NCI-H2171 treated with DMSO at 0.1 percent for 48 hours (cell line): Measurements from ENCODE around the gene PPP2R3B.
"Not testable (repeated sequence)": the region's sequence is repeated elsewhere in the genome, so short reads cannot be mapped to it uniquely, and the experiment has no call there.

Experiments
- DNase-seq: peaks from one replicate; lab custom pipeline; 2025; lab: John Stamatoyannopoulos, UW

PPP2R3B gene

DNA sequence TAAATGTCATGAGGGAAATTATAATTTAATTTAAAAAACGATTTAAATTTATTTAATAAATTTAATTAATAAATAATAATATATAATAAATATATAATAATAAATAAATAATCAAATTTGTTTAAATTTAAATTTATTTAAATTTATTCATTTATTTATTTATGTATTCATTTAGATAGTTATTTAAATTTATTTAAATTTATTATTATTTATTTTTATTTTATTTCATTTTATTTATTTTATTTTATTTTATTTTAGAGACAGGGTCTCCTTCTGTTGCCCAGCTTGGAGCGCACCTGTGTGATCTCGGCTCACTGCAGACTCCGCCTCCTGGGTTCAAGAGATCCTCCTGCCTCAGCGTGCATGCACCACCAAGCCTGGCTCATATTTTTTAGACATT, 18.4 kb upstream of the PPP2R3B start:
- DNase-seq, result no peak

DNA sequence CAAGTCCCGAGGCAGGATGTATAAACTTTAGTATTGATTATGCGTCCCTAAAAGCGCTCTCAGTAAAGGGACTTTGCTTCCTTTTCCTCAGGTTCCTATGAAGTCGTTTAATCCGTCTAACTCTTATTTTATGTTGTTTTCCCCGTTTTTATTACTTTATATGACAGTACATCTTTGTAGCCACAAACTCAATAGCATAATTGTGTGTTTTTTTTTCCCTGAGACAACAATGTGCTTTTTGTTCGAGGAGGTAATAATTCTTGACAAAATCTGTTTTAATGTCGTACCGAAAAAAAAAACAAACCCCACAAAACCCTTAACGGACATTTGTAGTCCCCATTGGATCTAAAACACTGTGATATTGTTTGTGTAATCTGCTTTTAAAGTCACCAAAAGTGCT, 17.9 kb upstream of the PPP2R3B start:
- DNase-seq, result no peak

DNA sequence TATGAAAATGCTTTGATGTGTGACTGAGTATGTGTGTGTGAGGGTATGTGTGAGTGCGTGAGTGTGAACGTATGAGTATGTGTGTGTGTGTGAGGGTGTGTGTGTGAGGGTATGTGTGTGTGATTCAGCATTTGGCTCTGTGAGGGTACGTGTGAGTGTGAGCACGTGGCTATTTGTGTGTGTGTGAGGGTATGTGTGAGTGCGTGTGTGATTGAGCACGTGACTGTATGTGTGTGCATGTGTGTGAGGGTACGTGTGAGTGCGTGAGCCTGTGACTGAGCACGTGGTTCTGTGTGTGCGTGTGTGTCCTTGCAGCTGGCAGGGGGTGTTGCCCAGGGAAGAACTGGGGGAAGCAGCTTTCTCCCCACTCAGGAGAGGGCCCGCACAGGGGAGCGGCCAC, 16.1 kb upstream of the PPP2R3B start:
- no peak for DNase-seq

DNA sequence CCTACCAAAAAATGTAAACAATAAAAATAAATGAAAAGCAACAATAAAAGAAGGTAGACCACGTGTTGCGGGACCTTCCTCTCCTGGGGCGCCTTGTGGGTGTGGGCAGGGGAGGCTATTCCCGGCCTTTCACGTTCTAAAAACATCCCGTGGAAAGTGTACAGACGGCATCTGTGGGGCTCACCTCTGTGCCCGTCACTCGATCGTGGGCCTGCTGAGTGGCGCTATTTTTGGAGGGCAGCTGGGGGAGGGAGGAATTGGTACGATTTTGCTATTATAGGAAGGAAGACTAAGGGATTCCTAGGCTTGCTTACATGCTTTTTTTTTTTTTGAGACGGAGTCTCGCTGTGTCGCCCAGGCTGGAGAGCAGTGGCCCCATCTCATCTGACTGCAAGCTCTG, 13.6 kb upstream of the PPP2R3B start:
- no peak for DNase-seq

- no peak for DNase-seq
These were observed 10.9 kb upstream of the PPP2R3B start for GRCh38 chrX:397575-397974.

GRCh38 chrX:394830-395229, 8.1 kb upstream of the PPP2R3B start:
- no peak for DNase-seq

DNA sequence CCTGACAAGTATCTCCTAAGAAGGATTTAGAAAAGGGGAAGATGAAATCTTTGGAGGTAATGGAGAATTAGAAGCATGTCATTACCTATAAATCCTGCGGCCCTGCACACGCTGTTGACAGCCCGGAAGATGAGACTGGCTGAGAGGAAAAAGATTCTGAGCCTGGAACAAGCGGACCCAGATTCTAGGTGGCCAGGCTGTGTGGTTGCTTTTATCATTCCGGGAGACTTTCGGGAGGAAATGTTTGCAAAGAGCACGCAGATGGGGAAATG, 5.8 kb upstream of the PPP2R3B start:
- no peak for DNase-seq

DNA sequence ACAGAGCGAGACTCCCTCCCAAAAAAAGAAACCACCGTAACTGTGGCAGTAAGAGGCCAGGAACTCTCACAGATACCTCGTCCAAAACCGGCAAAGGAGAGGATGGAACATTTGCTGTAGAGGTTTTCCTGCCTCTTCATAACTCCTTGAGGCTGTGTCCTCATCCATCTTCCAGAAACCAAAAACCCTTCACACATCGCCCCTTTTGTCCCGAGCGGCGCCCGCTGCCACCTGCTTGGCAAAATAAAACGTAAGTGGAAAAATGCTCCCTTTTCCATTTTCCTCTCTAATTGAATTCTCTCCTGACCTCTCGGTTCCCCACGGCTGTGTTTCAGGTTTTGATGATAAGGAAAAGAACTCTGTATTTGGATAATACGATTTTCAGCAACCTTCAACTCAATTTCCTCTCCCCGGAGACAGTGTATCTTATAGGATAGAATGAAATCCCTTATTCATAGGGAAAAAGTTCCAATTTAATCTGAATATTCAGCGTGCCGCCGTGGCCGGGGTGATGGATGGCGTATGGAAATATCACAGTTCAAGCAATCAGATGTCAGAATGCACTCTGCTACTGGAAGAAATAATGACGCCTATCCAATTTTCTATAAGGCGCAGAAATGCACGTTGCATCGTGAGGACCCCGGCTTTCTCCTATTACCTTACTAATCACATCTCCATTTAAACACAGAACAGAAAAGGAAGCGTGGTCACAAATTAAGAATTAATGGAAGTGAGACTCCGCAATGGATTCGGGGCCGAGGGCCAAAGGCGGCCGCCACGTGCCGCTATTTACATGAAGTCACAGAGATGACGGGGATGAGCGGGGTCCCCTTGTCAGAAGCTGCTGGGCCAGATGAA, 5.2 kb upstream of the PPP2R3B start:
- no peak for DNase-seq

DNA sequence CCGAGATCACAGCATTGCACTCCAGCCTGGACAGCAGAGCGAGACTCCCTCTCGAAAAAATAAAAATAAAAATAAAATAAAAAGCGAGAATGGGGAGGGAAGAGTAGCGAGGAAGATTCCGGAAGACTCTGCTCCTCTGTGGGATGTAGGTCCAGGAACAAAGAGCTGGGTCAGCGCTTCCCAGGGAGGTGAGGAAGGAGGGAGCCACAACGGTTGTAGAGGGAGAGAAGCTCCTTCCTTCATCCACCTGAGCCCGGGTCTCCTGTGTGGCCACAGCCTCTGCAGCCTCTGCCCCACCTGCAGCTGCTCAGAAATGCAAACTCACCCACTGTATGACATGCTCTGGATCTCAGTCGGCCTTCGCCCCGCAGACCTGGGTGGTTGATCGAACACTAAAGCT, 3.8 kb upstream of the PPP2R3B start:
- DNase-seq, result no peak

- no peak for DNase-seq
These were observed 2.3 kb upstream of the PPP2R3B start for GRCh38 chrX:389021-389441.

- DNase-seq, result no peak
These were observed 1.0 kb upstream of the PPP2R3B start for GRCh38 chrX:387729-388128.

DNA sequence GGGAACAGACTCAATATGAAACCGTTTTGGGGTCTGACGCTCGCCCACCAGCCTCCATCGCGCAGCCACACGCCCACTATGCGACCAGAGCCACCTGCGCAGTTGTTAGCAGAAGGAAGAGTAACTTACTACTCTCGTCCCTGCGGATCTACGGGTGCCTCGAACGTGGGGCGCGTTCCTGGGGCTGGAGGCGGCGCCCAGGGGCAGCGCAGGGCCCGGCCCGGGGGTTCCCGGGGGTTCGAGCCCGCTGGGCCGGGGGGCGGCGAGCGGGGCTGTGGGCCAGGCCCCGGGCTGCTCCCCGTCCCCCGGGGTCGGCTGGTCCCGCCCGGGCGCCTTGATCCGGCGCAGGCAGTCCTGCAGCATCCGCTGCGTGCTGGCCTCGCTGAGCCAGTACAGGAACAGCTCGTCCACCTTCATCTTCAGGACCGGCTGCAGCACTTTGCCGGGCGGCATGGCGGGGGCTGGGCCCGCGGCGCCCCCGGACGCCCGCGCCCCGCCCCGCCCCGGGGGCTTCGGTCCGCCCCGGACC, 404 bp downstream of the PPP2R3B start:
- no peak for DNase-seq

DNA sequence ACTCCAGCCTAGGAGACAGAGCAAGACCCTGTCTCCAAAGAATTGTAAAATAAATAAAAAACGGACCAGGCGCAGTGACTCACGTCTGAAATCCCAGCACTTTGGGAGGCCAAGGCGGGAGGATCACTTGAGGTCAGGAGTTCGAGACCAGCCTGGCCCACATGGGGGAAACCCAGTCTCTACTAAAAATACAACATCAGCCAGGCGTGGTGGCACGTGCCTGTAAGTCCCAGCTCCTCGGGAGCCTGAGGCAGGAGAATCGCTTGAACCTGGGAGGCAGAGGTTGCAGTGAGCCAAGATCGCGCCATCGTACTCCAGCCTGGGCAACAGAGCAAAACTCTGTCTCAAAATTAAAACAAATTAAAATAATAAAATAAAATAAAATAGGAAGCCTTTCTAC, 971 bp downstream of the PPP2R3B start:
- not testable (repeated sequence) for DNase-seq

DNA sequence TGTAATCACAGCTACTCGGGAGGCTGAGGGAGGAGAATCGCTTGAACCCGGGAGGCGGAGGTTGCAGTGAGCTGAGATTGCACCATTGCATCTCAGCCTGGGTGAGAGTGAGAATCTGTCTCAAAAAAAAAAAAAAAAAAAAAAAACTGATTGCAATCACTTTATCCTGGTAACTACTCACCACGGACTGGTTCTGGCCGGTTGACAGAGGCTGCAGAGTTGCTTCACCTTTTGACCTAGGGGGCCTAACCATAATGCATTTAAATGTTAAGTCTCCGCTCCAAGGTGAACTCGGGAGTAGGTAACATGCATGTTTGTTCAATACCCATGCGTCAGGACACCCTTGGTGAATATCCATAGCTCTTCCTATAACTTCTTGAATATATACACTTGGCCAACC, 1.8 kb downstream of the PPP2R3B start:
- no peak for DNase-seq

DNA sequence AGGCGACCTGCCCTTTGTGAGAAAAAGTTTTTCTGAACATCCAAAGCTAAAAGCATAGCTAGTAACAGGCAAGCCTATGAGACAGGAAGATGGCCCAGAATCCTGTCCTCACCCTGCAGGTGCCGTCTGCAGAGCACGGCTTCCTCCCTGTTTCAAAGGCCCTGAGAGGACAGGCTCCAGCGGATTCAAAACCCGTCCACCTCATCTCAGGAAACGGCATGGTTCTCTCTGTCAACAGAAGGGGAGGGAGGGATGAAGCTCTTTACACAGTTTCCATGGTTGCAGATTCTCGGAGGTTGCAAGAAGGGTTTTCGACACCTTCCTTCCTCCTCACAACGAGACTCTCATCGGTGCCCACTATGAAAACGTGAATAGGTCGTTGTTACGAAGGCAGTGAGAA, 8.3 kb downstream of the PPP2R3B start:
- no peak for DNase-seq

DNA sequence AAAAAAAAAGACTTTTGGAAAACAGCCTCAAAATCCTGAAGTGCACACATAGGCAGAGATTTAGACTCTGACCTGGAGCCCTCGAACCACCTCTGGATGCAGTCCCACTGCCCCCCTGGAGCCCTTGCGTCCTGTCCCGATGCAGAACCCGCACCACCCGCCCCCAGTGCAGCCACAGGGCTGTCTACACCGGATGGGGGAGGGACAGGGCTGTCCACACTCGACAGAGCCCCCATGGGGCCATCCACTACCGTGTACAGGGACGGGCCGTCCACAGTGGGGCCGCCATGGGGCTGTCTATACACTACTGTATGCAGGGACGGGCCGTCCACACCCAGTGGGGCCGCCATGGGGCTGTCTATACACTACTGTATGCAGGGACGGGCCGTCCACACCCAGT, 10.5 kb downstream of the PPP2R3B start:
- DNase-seq, result not testable (repeated sequence)

GRCh38 chrX:375181-376036, 11.3 kb downstream of the PPP2R3B start:
- DNase-seq, result no peak

GRCh38 chrX:374596-374995, 12.1 kb downstream of the PPP2R3B start:
- DNase-seq, result no peak

GRCh38 chrX:373641-374471, 12.9 kb downstream of the PPP2R3B start:
- DNase-seq, result no peak

DNA sequence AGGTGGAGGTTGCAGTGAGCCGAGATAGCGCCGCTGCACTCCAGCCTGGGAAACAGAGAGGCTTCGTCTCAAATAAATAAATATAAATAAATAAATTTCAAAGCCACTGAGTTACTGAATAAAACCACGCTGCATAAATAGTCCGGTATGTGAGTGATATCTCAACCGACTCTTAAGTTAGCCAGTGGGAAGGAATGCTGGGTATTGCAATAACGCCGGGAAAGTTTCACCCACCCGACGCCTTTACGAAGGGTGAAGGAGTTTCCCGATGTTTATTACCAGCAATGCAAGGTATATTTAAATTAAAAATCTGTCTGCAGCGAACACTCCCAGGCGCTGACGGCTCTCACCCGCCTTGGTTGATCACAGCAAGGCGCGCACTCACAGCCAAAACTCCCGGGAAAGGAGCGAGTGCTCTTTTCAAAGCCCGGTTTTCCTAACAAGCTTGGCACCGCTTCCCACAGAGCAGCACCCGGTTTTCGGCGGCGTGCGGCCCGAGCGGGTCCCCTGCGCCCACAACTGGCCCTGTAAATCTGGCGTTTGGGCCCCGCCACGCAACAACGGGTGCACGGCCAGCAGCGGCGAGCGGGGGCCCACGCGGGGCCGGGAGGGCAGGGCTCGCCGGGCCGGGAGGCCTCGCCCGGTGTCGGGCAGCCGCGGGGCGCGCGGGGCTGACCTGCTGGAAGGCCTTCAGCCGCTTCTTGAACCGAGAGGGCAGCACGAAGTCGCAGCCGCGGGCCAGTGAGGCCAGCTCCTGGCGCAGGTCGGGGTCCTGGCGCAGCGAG, 13.7 kb downstream of the PPP2R3B start:
- no peak for DNase-seq

GRCh38 chrX:371907-372306, 14.8 kb downstream of the PPP2R3B start:
- DNase-seq, result no peak
